ENCODE measurements around the gene PCDH10.
"Not testable (repeated sequence)": the region's sequence is repeated elsewhere in the genome, so short reads cannot be mapped to it uniquely, and the experiment has no call there.

Gene PCDH10

DNA sequence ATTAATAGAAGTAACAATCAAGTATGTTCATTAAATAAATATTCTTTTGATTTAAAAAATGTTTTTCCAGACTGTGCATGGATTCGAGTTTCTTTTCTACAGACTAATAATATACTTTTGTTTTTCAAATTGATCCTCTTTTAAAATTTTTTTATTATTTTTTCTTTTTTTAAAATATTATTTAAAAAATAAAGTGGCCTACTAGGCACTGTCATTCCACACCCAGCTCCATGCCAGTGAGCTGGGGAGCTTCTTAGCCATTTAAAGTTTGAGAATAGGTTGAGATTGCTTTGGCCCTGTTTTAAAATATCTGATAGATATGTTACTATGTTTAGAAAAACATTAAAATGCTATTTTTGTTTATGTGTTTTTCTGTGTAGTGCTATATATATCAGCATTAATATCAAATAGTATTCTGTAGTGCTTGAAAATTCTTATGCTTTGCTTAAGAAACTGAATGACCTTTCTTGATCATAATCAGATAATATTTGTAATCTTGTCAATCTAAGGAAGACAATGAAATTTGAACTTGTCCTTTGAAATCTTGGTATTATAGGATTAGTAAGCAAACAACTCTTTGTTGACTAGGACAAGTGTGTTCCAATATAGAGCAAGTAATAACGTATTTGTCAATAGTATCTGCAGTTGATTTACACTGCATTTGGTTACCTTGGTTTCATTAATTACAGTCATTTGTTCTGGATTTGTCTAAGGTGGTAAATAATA, 12.6 kb downstream of the PCDH10 start:
- H3K36me3 ChIP-seq (ENCODE audit: control insufficient read depth, insufficient read depth, low read length): peaks cover 30% of the 10 kb centered on the region; the same call in 1 of the 2 replicates
- H3K9me3 ChIP-seq (ENCODE audit: control insufficient read depth, insufficient read depth, low read depth, low read length): no peaks in the 10 kb centered on the region
- no peaks in the 10 kb centered on the region for H3K4me1 ChIP-seq (ENCODE audit: control insufficient read depth, insufficient read depth, low read length)
- H3K27me3 ChIP-seq (ENCODE audit: control insufficient read depth, insufficient read depth, low read length): no peaks in the 10 kb centered on the region
- no peak overlapping the region for H3K4me3 ChIP-seq (ENCODE audit: low read depth, low read length)
- H3K27ac ChIP-seq (ENCODE audit: low read depth, low read length): no peak overlapping the region; the same call in 1 of the 2 replicates
- H3K9ac ChIP-seq (ENCODE audit: low read length): no peak overlapping the region

DNA sequence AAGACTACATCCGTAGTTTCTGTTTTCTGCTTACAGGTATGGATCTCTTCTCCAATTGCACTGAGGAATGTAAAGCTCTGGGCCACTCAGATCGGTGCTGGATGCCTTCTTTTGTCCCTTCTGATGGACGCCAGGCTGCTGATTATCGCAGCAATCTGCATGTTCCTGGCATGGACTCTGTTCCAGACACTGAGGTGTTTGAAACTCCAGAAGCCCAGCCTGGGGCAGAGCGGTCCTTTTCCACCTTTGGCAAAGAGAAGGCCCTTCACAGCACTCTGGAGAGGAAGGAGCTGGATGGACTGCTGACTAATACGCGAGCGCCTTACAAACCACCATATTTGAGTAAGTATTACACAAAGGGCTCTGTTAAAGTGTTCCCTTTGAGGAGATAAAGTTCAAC, 13.8 kb downstream of the PCDH10 start:
- H3K36me3 ChIP-seq (ENCODE audit: control insufficient read depth, insufficient read depth, low read length): peaks cover 36% of the 10 kb centered on the region; the same call in 1 of the 2 replicates
- no peak overlapping the region for H3K9ac ChIP-seq (ENCODE audit: low read length)
- H3K9me3 ChIP-seq (ENCODE audit: control insufficient read depth, insufficient read depth, low read depth, low read length): no peaks in the 10 kb centered on the region
- no peak overlapping the region for H3K27ac ChIP-seq (ENCODE audit: low read depth, low read length)
- no peaks in the 10 kb centered on the region for H3K4me1 ChIP-seq (ENCODE audit: control insufficient read depth, insufficient read depth, low read length)
- no peaks in the 10 kb centered on the region for H3K27me3 ChIP-seq (ENCODE audit: control insufficient read depth, insufficient read depth, low read length)
- H3K4me3 ChIP-seq (ENCODE audit: low read depth, low read length): no peak overlapping the region

DNA sequence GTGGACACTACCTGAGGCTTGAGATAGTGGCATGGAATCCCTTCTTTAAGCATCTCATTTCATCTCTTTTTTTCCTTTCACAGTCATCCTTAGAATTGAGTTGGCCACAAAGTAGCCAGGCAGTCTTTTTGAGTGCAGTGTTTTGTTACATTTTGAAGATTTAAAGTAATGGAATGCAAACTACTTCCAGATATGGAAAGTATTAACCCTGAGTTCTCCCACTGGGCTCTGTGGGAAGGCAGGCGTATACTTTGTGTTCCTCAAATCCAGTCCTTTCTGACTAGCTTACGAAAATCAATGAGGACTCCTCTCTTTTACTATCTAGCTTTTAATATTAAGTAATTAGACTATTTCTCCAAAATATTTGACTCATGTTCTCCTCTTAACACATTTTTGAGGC, 29.9 kb downstream of the PCDH10 start:
- Histone ChIP-seq H3K27ac (ENCODE audit: low read depth, low read length) (no peak overlapping the region), H3K4me3 (ENCODE audit: low read depth, low read length) (no peak overlapping the region), H3K9ac (ENCODE audit: low read length) (no peak overlapping the region), H3K9me3 (ENCODE audit: control insufficient read depth, insufficient read depth, low read depth, low read length) (no peaks in the 10 kb centered on the region), H3K4me1 (ENCODE audit: control insufficient read depth, insufficient read depth, low read length) (no peaks in the 10 kb centered on the region), H3K27me3 (ENCODE audit: control insufficient read depth, insufficient read depth, low read length) (no peaks in the 10 kb centered on the region), H3K36me3 (ENCODE audit: control insufficient read depth, insufficient read depth, low read length) (peaks cover 2% of the 10 kb centered on the region; the same call in 1 of the 2 replicates)

DNA sequence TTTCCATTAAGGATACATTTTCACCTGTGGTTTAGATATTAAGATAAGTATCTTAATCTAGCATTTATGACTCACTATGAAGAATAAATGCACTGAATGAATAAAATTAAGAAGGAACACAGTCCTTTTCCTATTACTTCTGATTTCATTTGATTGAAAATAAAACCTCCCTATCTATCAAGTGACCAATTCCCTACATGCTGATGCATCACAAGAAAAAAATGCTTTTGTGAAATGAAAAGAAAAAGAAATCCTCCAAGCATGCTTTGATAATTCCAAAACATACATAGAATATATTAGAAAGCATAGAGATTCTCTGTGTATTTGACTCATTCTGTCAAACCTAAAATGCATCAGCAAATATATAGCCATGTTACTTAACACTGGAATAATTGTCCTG, 37.1 kb downstream of the PCDH10 start:
- no peak overlapping the region for H3K9ac ChIP-seq (ENCODE audit: low read length)
- H3K4me1 ChIP-seq (ENCODE audit: control insufficient read depth, insufficient read depth, low read length): no peaks in the 10 kb centered on the region
- peaks cover 9% of the 10 kb centered on the region; the same call in 1 of the 2 replicates for H3K36me3 ChIP-seq (ENCODE audit: control insufficient read depth, insufficient read depth, low read length)
- H3K27me3 ChIP-seq (ENCODE audit: control insufficient read depth, insufficient read depth, low read length): no peaks in the 10 kb centered on the region
- H3K27ac ChIP-seq (ENCODE audit: low read depth, low read length): no peak overlapping the region
- no peak overlapping the region for H3K4me3 ChIP-seq (ENCODE audit: low read depth, low read length)
- no peaks in the 10 kb centered on the region for H3K9me3 ChIP-seq (ENCODE audit: control insufficient read depth, insufficient read depth, low read depth, low read length)

DNA sequence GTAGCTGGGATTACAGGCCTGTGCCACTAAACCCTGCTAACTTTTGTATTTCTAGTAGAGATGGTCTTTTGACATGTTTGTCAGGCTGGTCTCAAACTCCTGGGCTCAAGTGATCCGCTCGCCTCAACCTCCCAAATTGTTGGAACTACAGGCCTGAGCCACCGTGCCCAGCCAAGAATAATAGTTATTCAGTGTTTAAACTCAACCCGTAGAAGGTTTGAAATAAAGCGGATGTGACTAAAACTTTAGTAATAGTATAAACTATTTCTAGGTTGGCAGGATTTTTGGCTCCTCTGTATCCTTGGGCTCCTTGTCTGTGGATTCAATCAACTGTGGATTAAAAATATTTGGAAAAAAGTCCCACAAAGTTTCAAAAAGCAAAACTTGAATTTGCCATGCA, 37.8 kb downstream of the PCDH10 start:
- Histone ChIP-seq H3K4me3 (ENCODE audit: low read depth, low read length) (no peak overlapping the region), H3K4me1 (ENCODE audit: control insufficient read depth, insufficient read depth, low read length) (no peaks in the 10 kb centered on the region), H3K9me3 (ENCODE audit: control insufficient read depth, insufficient read depth, low read depth, low read length) (no peaks in the 10 kb centered on the region), H3K36me3 (ENCODE audit: control insufficient read depth, insufficient read depth, low read length) (peaks cover 9% of the 10 kb centered on the region; the same call in 1 of the 2 replicates), H3K9ac (ENCODE audit: low read length) (no peak overlapping the region), H3K27ac (ENCODE audit: low read depth, low read length) (no peak overlapping the region), H3K27me3 (ENCODE audit: control insufficient read depth, insufficient read depth, low read length) (no peaks in the 10 kb centered on the region)

DNA sequence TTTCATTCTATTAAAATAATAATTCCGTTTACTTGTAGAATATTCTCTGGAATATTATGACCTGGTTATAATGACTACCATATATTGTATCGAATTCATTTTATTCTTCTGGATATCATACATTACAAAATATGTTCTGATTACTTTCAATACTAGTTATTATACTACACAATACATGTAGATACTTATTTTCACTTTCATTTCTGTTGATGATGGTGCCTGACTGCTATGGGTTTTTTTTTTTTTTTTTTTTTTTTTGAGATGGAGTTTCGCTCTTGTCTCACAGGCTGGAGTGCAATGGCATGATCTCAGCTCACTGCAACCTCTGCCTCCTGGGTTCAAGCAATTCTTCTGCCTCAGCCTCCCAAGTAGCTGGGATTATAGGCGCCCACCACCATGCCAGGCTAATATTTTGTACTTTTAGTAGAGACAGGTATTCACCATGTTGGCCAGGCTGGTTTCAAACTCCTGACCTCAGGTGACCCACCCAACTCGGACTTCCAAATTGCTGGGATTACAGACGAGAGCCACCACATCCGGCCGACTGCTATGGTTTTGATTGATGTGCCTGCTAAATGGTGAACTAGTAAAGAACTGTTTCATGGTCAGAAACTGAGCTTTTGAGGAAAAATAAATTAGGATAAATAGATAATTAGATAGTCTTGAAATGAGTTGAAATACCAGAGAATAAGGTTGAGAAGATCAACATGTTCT, 39.5 kb downstream of the PCDH10 start:
- no peaks in the 10 kb centered on the region for H3K27me3 ChIP-seq (ENCODE audit: control insufficient read depth, insufficient read depth, low read length)
- no peaks in the 10 kb centered on the region for H3K9me3 ChIP-seq (ENCODE audit: control insufficient read depth, insufficient read depth, low read depth, low read length)
- H3K27ac ChIP-seq (ENCODE audit: low read depth, low read length): no peak overlapping the region
- H3K9ac ChIP-seq (ENCODE audit: low read length): no peak overlapping the region
- H3K4me3 ChIP-seq (ENCODE audit: low read depth, low read length): no peak overlapping the region
- no peaks in the 10 kb centered on the region for H3K4me1 ChIP-seq (ENCODE audit: control insufficient read depth, insufficient read depth, low read length)
- H3K36me3 ChIP-seq (ENCODE audit: control insufficient read depth, insufficient read depth, low read length): peaks cover 9% of the 10 kb centered on the region; the same call in 1 of the 2 replicates

DNA sequence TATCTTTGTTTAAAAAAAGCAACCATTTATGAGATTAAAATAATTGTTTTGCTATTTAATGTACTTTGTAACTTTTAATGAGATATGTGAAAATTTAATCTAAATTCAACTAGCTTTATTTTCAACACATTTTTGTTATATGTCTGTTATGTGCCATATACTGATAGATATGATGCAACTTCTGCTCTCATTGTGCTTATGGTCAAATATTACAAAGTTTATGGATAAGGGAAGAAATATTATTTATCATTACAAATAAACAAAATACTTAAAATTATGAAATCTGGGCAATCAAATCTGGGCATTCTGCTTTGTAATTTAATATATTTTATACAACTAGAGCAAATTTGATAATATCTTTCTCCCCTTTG, 40.0 kb downstream of the PCDH10 start:
- H3K4me3 ChIP-seq (ENCODE audit: low read depth, low read length): no peak overlapping the region
- no peak overlapping the region for H3K9ac ChIP-seq (ENCODE audit: low read length)
- no peaks in the 10 kb centered on the region for H3K27me3 ChIP-seq (ENCODE audit: control insufficient read depth, insufficient read depth, low read length)
- peaks cover 9% of the 10 kb centered on the region; the same call in 1 of the 2 replicates for H3K36me3 ChIP-seq (ENCODE audit: control insufficient read depth, insufficient read depth, low read length)
- no peaks in the 10 kb centered on the region for H3K4me1 ChIP-seq (ENCODE audit: control insufficient read depth, insufficient read depth, low read length)
- no peak overlapping the region for H3K27ac ChIP-seq (ENCODE audit: low read depth, low read length)
- H3K9me3 ChIP-seq (ENCODE audit: control insufficient read depth, insufficient read depth, low read depth, low read length): no peaks in the 10 kb centered on the region

DNA sequence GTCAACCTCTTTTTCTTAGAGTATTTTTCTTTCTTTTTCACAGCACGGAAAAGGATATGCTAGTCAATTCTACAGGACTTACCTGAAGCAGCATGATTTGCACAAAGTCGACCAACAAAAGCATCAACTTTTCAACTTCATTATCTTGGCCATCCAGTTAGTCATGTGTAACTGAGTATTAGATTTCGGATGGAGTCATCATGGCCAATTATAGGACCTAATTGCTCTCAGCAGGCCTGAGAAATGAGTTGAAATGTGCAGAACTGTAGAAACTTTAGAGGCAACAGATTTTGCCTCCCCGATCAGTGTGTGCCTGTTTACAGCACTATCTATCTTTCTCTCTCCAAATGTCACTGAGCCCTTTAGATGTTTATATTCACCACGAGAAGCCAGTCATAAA, 41.0 kb downstream of the PCDH10 start:
- H3K9me3 ChIP-seq (ENCODE audit: control insufficient read depth, insufficient read depth, low read depth, low read length): no peaks in the 10 kb centered on the region

DNA sequence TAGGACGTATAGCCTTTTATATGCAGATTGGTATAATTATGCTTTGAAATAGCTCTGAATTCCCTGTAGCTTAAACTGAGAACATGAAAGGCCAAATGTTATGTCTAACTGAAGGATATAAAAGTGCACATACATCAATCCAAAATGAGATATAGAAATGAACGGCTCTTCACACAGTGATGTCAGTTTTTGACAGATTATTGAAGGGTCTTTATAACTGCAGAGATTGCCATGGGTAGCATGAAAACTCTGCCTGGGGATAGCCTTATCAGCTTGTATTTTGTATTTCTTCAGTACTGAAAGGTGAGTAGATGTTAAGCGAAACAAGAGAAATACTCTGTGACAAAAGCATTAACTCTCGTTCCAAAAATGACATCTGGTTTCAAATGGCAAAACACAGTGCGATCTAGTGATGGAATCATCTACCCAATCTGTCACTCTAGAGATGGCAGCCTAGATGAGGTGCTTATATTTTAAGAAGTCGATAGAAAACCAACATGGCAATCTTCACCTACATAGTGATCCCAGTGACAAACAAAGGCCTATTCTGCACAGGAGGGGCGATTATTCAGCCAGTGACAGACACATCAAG, 59.7 kb downstream of the PCDH10 start:
- Histone ChIP-seq H3K4me1 (ENCODE audit: control insufficient read depth, insufficient read depth, low read length) (no peaks in the 10 kb centered on the region), H3K27me3 (ENCODE audit: control insufficient read depth, insufficient read depth, low read length) (no peaks in the 10 kb centered on the region), H3K9ac (ENCODE audit: low read length) (no peak overlapping the region), H3K4me3 (ENCODE audit: low read depth, low read length) (no peak overlapping the region), H3K36me3 (ENCODE audit: control insufficient read depth, insufficient read depth, low read length) (no peaks in the 10 kb centered on the region), H3K27ac (ENCODE audit: low read depth, low read length) (no peak overlapping the region), H3K9me3 (ENCODE audit: control insufficient read depth, insufficient read depth, low read depth, low read length) (peaks cover 6% of the 10 kb centered on the region)

More for the DNA sequence above, 41.0 kb downstream of the PCDH10 start:
- no peak overlapping the region for H3K9ac ChIP-seq (ENCODE audit: low read length)
- H3K4me3 ChIP-seq (ENCODE audit: low read depth, low read length): no peak overlapping the region
- H3K4me1 ChIP-seq (ENCODE audit: control insufficient read depth, insufficient read depth, low read length): no peaks in the 10 kb centered on the region
- H3K36me3 ChIP-seq (ENCODE audit: control insufficient read depth, insufficient read depth, low read length): peaks cover 9% of the 10 kb centered on the region; the same call in 1 of the 2 replicates
- H3K27me3 ChIP-seq (ENCODE audit: control insufficient read depth, insufficient read depth, low read length): no peaks in the 10 kb centered on the region
- no peak overlapping the region for H3K27ac ChIP-seq (ENCODE audit: low read depth, low read length)

DNA sequence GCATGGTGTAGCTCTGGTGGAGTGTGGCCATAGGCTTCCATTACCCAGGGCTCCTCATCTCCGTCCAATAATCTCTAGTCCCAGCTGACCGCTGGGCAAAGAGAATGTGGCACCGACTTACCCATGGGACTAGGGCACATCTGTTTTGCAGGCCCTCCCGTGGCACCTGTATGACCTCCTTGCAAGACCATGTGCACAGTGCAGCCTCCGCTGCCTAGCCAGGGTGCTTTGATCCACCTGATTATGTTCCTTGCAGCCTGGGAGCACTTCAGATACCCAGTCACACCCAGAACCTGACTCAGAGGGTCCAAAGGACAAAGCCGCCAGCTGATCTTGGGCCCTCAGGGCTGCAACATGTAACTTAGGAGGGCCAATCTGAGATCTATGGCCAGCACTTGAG, 84.8 kb downstream of the PCDH10 start:
- H3K4me3 ChIP-seq (ENCODE audit: low read depth, low read length): no peak overlapping the region
- peaks cover 14% of the 10 kb centered on the region for H3K9me3 ChIP-seq (ENCODE audit: control insufficient read depth, insufficient read depth, low read depth, low read length)
- no peaks in the 10 kb centered on the region for H3K27me3 ChIP-seq (ENCODE audit: control insufficient read depth, insufficient read depth, low read length)
- no peak overlapping the region for H3K9ac ChIP-seq (ENCODE audit: low read length)
- no peaks in the 10 kb centered on the region for H3K36me3 ChIP-seq (ENCODE audit: control insufficient read depth, insufficient read depth, low read length)
- no peak overlapping the region for H3K27ac ChIP-seq (ENCODE audit: low read depth, low read length)
- H3K4me1 ChIP-seq (ENCODE audit: control insufficient read depth, insufficient read depth, low read length): no peaks in the 10 kb centered on the region

DNA sequence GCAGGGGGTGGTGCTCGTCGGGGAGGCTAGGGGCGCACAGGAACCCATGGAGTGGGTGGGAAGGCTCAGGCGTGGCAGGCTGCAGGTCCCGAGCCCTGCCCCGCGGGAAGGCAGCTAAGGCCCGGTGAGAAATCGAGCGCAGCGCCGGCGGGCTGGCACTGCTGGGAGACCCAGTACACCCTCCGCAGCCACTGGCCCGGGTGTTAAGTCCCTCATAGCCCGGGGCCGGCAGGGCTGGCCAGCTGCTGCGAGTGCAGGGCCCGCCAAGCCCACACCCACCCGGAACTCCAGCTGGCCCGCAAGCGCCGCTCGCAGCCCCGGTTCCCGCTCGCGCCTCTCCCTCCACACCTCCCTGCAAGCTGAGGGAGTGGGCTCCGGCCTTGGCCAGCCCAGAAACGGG, 91.4 kb downstream of the PCDH10 start:
- H3K4me3 ChIP-seq (ENCODE audit: low read depth, low read length); H3K27me3 ChIP-seq (ENCODE audit: control insufficient read depth, insufficient read depth, low read length); H3K27ac ChIP-seq (ENCODE audit: low read depth, low read length); H3K9ac ChIP-seq (ENCODE audit: low read length); H3K4me1 ChIP-seq (ENCODE audit: control insufficient read depth, insufficient read depth, low read length); H3K36me3 ChIP-seq (ENCODE audit: control insufficient read depth, insufficient read depth, low read length): not testable (repeated sequence)
- peaks cover 20% of the 10 kb centered on the region for H3K9me3 ChIP-seq (ENCODE audit: control insufficient read depth, insufficient read depth, low read depth, low read length)
